Activated naive CD4-positive, alpha-beta T cell treated with anti-CD3 and anti-CD28 coated beads, Interleukin-2, amount 10 ng/mL, durations not matched to agents 5 hours and 36 hours (primary cell): Measurements from ENCODE around the gene MDM1. TPM values are rescaled to one million over a fixed set of nuclear protein-coding genes. Genes with fewer than 3 reads are reported as not detected.

Experiments used
- total RNA-seq, 2 experiments: library from RNA; stranded (reverse); gene quantifications; one replicate each; pipeline ENCODE4 v1.2.3, GENCODE V29; 2021

The MDM1 gene
- 10 to 100 TPM; 22.4 to 23.1 TPM for total RNA-seq

GRCh38 chr12:68331869-68332727 lies at the start of gene MDM1:
MDM1 (minus strand) TSS chr12:68332362; CDS start chr12:68332245, 117 bp downstream.

GRCh38 chr12:68253504-68253903 lies 78.7 kb downstream of the MDM1 start, which contains the start of gene IL22:
IL22 (minus strand) TSS chr12:68253604; CDS start chr12:68253448, 156 bp downstream.

Other genes starting within 250 kb of the MDM1 start
- gene IFNG, start 172.6 kb downstream of the MDM1 start, total RNA-seq = 1 to 10 TPM; 2.4 to 3.1 TPM
- not detected for gene IL26, start 106.6 kb downstream of the MDM1 start, total RNA-seq
- gene IL22, start 78.8 kb downstream of the MDM1 start, total RNA-seq = not detected